GM12891 (cell line): ENCODE measurements around the gene ADA. TPM values are rescaled to one million over a fixed set of nuclear protein-coding genes. Genes with fewer than 3 reads are reported as not detected.
A peak's percentile ranks its signal among the peaks of the same experiment; 100 is the strongest.
"Not testable (repeated sequence)": the region's sequence is repeated elsewhere in the genome, so short reads cannot be mapped to it uniquely, and the experiment has no call there.

ENCODE experiments used
- DNase-seq: peaks from one replicate; pipeline ENCODE4 v3.0.0; 2011; ENCODE audit warnings: low spot score; ENCODE audit not compliant: insufficient read length
- FAIRE-seq: peaks from 2 replicates; lab custom pipeline; 2011; peaks lifted over from hg19 to GRCh38; lab: Jason Lieb, UNC
- PAX5 ChIP-seq: IDR thresholded peaks from 2 replicates; pipeline ENCODE4 v1.6.1; 2011; ENCODE audit warnings: low read length, moderate library complexity, mild to moderate bottlenecking; ENCODE audit not compliant: insufficient read depth, severe bottlenecking
- POLR2A ChIP-seq: IDR thresholded peaks from 2 replicates; pipeline ENCODE4 v1.6.1; 2011; ENCODE audit warnings: low read depth, low read length, control low read depth
- POLR2AphosphoS5 ChIP-seq: IDR thresholded peaks from 2 replicates; pipeline ENCODE4 v1.6.1; 2011; ENCODE audit warnings: low read depth, low read length, control low read depth
- POU2F2 ChIP-seq: IDR thresholded peaks from 2 replicates; pipeline ENCODE4 v1.6.1; 2011; ENCODE audit warnings: low read depth, mild to moderate bottlenecking, control low read depth, low read length, moderate library complexity
- SPI1 ChIP-seq: IDR thresholded peaks from 2 replicates; pipeline ENCODE4 v1.6.1; 2011; ENCODE audit warnings: low read depth, low read length, control low read depth
- TAF1 ChIP-seq: IDR thresholded peaks from 2 replicates; pipeline ENCODE4 v1.6.1; 2011; ENCODE audit warnings: low read depth, low read length, control low read depth
- polyA plus RNA-seq: library from polyadenylated mRNA; unstranded; fragments of >200 nt; gene quantifications from one replicate; pipeline ENCODE4 v1.2.1, GENCODE V29; 2012; ENCODE audit warnings: low read depth, missing spikeins, inconsistent platforms; ENCODE audit not compliant: missing spikeins

The ADA gene
- polyA plus RNA-seq = 112 TPM

DNA sequence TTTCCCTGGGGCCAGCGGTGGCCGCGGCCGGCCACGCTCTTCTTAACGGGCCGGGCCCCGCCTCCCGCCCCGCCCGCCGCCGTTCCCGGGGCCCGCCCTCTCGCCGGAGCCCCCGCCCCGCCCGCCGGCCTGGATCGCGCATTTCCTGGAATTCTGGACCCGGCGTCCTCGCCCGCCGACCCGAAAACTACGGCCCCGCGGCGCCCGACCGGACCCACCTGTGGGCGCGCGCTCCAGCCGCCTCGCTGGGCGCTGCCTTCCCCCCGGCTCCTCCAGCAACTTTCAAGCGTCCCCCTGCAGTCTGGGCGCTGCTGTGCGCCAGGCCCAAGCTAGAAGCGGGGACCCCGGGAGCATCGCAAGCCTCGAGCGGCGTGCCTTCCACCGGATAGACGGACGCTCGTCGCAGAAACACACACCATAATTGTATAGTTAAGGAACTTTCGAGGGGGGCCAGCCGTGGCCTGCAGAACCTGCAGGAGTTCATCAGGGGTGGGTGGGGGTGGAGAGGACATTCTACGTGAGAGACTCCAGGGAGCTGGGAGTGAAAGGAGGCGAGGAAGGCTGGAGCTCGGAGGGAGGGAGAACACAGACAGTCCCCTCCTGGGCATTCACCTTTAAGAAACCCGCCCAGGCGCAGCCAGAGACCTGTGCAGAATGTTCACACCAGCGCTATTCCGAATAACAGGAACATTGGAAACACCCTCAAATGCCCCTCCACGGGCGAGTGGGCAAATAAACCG is at the start of gene ADA:
TSS of gene ADA (minus strand) at position 16 of the 740 bp plus-strand sequence. CDS start 92 bp downstream, outside the sequence.
- peak; percentile 71 for FAIRE-seq
- no peak for TF ChIP-seq POLR2AphosphoS5
- TF ChIP-seq SPI1 = no peak
- no peak for TF ChIP-seq POU2F2
- TF ChIP-seq PAX5 = no peak
- no peak for TF ChIP-seq POLR2A
- TF ChIP-seq TAF1 = no peak
- DNase-seq = no peak

DNA sequence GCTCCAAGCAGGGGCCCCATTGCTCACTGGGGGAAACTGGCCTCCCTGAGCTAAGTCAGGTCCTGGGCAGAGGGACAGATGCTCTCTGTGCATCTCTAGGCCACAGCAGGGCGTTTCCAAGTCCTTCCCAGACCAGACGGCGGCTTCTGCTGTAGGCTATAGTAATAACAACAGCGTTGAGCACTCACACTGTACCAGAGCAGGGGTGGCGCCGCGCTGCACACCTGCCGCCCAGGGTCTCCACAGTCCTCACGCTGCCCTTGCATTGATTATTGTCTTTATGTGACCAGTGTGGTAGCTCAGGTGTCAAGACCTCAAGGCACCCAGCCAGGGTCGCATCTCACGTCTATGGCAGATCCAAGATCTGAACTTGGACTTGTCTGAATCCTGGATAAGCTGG is 48.8 kb upstream of the ADA start:
- FAIRE-seq = no peak
- TF ChIP-seq POLR2A = no peak
- TF ChIP-seq TAF1 = no peak
- no peak for TF ChIP-seq PAX5
- TF ChIP-seq SPI1 = no peak
- no peak for TF ChIP-seq POU2F2
- TF ChIP-seq POLR2AphosphoS5 = no peak
- DNase-seq = no peak

DNA sequence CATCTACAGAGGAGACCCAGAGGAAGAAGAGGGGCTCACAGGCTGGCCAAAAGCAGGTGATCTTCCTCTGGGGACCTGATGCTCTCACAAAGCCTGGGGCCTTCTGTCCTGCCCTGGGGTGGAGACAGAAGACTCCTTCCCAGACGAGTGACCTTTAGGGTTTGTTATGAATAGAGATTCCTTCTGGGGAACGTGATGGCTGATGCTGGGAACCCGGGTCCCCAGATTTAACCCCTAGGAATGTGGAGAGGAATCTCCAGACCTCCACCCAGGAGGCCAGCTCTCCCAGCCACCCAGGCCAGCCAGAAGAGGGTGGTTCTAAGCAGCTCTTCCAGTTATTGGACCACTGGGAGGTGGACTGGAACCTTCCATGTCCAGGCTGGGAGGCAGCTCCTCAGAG is 46.9 kb upstream of the ADA start:
- TF ChIP-seq TAF1 (no peak), POLR2A (no peak), POU2F2 (no peak), PAX5 (no peak), POLR2AphosphoS5 (no peak), SPI1 (no peak)
- FAIRE-seq (no peak), DNase-seq (no peak)

DNA sequence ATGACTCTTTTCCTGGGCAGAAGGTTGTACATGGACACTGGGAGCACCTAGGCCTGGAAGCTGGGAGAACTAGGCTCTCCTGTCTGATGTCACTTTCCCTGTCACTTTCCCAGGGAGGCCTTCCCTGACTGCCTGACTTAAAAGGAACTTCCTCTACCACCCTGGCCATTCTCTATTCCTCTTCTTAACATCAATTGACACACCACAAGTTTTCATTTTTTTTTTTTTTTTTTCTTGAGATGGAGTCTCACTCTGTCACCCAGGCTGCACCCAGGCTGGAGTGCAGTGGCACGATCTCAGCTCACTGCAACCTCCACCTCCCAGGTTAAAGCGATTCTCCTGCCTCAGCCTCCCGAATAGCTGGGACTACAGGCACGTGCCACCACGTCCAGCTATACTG is 45.5 kb upstream of the ADA start:
- TF ChIP-seq SPI1 = peak; percentile 18; the same call in 1 of the 2 replicates
- DNase-seq, FAIRE-seq: not testable (repeated sequence)

DNA sequence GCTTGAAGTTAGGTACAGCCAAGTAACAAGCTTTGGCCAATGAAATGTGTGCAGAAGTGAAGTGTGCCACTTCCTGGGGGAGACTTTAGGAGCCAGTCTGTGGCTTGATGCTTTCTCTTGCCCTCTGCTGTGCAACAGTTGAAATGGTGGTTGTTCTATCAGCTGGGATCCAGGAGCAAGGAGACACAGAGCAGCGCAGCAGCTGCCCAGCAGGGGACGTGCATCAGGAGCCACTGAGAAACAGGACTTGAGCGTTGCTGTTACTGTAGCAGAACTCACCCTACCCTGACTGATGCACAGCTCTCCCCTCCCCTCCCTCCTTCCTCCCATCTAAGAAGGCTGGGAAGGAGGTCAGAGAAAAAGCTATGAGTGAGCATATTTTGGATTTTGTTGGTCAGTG is 44.8 kb upstream of the ADA start:
- no peak for FAIRE-seq
- DNase-seq = no peak
- no peak for TF ChIP-seq SPI1
- TF ChIP-seq POLR2AphosphoS5 = no peak
- no peak for TF ChIP-seq TAF1
- TF ChIP-seq POU2F2 = no peak
- TF ChIP-seq POLR2A = no peak
- TF ChIP-seq PAX5 = no peak

DNA sequence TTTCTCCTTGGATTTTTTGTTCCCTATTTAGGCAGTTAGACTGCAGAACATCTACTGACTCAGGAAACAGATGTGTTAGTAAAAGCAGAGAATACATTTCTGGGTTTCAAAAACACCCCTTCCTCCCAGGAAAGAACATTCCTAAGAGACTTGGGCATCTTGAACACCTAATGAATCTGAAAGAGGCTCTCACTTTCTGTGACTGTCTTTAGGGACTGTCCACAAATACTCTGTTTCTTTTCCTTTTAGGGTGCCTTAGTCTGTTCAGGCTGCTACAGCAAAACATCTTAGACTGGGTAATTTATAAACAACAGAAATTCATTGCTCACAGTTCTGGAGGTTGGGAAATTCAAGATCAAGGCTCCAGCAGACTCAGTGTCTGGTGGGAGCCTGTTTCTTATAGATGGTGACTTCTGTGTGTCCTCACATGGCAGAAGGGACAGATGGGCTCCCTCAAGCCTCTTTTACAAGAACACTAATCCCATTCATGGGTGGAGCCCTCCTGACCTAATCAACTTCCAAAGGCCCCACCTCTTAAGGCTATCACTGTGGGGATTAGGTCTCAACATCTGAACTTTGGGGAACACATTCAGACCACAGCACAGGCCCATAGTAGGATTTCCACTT is 44.3 kb upstream of the ADA start:
- DNase-seq = no peak
- FAIRE-seq = no peak
- TF ChIP-seq PAX5 (no peak), POU2F2 (no peak), SPI1 (no peak), POLR2A (no peak), TAF1 (no peak), POLR2AphosphoS5 (no peak)

DNA sequence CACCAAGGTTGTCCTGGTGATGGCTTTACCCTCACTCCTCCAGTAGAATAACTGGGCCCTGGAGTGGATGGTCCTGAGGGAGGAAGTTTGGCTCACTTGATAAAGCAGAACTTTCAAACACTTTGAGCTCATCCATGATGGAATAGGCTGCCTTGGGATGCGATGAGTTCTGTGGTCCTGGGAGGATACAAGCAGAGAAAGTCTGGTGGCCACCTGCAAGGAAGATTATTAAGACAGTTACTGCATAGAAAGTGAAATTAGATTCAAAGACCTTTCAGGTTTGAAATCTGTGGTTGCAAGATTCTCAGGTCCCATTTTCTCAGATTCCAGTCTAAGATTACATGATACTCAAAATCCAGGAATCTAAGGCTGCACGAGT is 43.8 kb upstream of the ADA start:
- FAIRE-seq = no peak
- TF ChIP-seq SPI1 (no peak), TAF1 (no peak), POLR2AphosphoS5 (no peak), POLR2A (no peak), PAX5 (no peak)
- no peak for DNase-seq

DNA sequence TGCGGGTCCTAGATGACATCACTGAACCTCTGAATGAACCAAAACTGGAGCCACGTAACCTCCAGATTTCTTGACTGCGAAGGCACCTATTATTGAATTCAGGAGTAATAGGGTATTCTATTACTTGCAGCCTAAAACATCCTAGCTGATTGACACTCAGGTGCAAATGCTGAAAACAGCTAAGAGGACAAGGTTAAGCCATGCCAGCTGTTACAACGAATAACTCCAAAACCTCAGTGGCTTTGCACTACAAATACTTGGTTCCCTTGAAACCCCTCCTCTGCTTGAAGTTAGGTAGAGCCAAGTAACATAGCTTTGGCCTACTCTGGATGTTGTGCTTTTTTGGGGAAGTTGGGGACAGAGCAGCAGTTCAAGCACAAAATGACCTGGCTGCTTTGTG is 42.7 kb upstream of the ADA start:
- TF ChIP-seq TAF1 = no peak
- TF ChIP-seq POLR2AphosphoS5 = no peak
- no peak for TF ChIP-seq POLR2A
- TF ChIP-seq PAX5 = no peak
- no peak for TF ChIP-seq POU2F2
- no peak for TF ChIP-seq SPI1
- DNase-seq (no peak), FAIRE-seq (no peak)

DNA sequence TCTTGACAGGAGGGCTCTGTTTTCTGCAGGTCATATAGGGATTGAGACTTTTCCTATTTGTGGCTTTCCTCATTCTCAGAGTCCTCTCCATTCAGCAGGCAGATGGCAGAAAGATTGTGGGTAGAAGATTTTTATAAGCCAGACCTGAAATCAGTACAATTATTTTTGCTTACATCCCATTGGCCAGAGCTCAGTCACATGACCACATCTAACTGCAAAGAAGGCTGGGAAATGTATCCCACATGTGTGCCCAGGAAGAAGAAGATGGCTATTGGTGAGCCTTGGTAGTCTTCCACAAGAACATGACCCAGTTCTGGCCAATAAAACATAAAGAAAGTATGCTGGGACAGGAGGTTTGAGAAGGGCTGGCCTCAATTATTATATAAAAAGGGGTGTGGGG is 42.1 kb upstream of the ADA start:
- TF ChIP-seq POLR2AphosphoS5 (no peak), TAF1 (no peak), SPI1 (no peak), POLR2A (no peak), POU2F2 (no peak)
- no peak for FAIRE-seq
- no peak for DNase-seq

DNA sequence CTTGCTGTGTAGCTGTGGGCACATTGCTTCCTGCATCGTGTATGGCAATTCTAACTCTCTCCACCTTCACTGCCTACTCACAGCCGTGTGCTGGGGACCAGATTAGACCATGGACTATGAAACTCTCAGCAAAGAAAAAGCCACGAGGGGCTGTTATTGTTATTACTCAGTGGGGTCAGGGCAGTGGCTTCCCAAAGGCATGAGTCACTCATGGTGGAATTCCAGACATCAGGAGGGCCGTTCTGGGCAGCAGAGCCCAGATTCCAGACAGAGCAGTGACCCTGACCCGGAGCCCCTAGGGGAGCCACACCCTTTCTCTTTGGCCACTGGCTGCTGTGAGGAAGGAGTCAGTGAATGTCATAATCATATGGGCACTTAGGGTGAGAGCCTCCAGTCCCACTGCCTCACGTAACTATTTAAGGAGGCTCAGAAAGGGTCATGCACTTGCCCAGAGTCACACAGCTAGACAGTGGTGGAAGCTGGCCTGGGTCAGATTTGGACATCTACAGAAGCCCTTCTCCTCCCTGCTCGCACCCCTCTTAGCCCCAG is 41.5 kb upstream of the ADA start:
- DNase-seq (no peak), FAIRE-seq (no peak)
- TF ChIP-seq PAX5 = no peak
- TF ChIP-seq POLR2AphosphoS5 = no peak
- TF ChIP-seq SPI1 = no peak
- no peak for TF ChIP-seq POU2F2
- TF ChIP-seq POLR2A = no peak
- no peak for TF ChIP-seq TAF1
